ENCODE measurements around the gene AMN1.

GRCh38 chr12:31715283-31715825 is 13.5 kb downstream of the AMN1 start:
- TF ChIP-seq EZH2 (IDR thresholded peaks at IDR 0.05; ENCODE audit: low read length, missing control alignments): no peak
- no peak for TF ChIP-seq CTCF (conservative IDR thresholded peaks at IDR 0.05 in 1 of 2, IDR thresholded peaks at IDR 0.05 in 1 of 2; ENCODE audit: low read depth in 1 of 2, low read length in 2 of 2)
